NK-92 treated with Interleukin-12 subunit alpha and Interleukin-12 subunit beta, amount 100 ng/mL, for 24 hours (cell line): ENCODE results near the gene STARD10.
"Not testable (repeated sequence)": the region's sequence is repeated elsewhere in the genome, so short reads cannot be mapped to it uniquely, and the experiment has no call there.

Source experiments
- DNase-seq: peaks from one replicate; lab custom pipeline; 2025; lab: John Stamatoyannopoulos, UW

The STARD10 gene

DNA sequence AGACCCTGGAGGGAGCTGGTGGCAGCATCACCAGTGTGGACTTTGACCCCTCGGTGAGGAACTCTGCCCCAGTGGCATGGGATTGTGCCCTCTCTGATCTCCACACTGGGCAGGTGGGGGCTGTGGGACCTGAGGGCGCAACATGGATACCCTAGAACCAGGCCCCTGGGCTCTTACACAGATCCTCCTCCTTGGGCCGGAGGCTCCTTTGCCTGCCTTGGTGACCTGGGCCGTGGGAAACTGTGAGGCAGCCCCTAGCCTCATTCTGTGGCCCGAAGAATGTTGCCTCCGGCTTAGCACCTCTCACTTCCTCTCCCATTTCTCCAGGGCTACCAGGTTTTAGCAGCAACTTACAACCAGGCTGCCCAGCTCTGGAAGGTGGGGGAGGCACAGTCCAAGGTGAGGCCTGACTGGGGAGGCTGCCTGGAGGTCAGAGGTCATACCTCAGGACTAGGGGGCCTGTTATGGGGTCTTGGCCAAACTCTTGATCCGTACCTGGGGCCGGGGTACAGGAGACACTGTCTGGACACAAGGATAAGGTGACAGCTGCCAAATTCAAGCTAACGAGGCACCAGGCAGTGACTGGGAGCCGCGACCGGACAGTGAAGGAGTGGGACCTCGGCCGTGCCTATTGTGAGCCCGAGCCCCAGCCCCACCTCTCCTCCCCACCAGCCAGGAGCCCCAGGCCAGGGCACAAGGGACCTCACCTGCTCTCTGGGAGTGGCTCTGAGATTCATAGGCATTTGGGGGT, 32.5 kb upstream of the STARD10 start:
- DNase-seq: no peak

DNA sequence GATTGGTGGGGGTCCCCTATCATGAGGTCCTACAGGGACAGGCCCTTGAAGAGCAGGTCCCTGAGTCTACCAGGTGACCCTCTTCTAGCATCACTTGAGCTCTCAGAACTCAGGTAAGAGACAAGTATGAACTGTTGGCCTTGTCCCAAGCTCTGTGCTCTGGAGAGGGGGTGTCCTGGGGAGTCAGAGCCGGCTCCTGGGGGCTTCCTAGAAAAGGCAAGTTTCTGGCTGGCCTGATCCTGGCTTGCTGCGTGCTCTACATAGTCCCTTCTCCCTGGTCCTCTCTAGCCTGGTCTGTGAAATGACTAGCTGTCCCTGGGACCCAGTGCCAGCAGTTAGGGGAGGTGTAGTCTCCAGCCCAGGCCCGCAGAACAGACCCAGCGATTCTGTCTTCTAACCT, 31.8 kb upstream of the STARD10 start:
- DNase-seq: no peak

DNA sequence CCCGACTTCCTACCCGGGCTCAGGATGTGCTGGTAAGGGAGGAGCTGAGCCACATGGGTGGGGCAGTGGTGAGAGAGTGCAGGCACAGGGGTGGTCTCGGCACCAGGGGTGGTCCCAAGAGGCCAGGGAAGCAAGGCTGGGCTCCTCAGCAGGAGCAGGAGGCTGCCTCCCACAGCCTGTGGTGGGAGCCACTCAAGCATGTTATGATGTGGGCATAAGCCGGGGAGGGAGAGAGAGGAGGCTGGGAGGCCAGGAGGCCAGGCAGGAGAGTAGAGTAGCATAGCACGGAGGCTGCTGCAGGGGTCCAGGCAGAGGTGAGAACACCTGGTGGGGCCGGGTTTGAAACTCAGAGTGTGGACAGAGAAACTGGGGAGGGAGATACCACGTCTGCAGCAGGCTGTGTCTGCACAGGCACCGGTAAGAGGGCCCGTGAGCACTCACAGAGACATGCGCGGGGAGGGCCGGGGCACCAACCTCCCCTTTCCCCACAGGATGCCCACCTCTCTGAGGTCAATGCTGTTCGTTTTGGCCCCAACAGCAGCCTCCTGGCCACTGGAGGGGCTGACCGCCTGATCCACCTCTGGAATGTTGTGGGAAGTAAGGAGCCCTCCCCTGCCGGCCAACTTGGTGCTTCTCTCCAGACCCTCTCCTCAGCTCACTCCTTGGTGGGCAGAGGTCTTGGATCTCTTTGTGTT, 31.1 kb upstream of the STARD10 start:
- no peak for DNase-seq

DNA sequence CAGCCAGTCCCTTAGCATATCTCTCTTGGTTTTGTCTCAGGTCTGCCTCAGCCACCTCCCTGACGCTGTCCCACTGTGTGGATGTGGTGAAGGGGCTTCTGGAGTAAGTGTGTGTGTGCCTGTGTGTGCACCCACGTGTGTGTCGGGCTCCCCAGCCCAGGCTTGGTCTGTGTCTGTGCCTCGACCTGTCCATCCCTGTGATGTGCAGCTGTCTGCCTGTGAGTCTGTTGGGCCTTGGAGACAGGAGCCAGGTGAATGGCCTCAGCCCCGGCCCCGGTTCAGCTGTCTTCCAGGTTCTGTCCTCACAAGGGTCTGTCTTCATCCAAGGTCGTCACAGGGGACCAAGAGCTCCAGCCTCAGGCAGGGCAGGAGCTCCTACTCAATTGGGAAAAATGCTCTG, 30.2 kb upstream of the STARD10 start:
- no peak for DNase-seq

DNA sequence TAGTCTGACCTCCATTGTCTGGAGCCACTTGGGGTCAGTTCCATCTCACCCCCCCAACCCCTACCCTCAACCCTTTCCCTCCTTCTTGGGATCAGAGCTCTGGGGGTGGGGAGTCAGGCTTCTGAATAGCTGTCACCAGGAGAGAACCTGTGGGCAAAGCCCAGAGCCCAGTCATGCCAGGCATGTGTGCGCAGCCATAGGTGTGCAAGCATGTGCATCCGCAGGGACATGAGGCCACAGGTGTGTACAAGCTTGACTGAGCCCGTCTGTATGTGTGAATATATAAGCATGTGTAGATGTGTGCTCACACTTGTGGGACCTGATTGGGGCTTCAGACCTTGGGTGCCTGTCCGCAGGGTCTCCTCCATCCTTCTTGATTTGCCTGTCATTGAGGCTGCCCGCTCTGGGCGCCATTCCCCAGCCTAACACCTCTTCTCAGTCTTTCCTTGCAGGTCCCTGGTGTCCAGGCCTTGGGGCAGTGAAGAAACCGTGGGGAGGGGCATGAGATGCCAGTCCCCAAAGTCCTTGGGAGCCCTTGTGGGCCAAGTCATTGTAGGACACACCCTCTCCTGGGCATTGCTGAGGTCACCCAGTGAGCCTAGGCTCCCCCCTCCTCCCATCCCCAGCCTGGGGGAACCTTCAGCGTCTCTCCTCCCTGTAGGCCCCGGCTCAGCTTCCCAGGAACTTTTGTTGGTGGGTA, 29.4 kb upstream of the STARD10 start:
- no peak for DNase-seq

DNA sequence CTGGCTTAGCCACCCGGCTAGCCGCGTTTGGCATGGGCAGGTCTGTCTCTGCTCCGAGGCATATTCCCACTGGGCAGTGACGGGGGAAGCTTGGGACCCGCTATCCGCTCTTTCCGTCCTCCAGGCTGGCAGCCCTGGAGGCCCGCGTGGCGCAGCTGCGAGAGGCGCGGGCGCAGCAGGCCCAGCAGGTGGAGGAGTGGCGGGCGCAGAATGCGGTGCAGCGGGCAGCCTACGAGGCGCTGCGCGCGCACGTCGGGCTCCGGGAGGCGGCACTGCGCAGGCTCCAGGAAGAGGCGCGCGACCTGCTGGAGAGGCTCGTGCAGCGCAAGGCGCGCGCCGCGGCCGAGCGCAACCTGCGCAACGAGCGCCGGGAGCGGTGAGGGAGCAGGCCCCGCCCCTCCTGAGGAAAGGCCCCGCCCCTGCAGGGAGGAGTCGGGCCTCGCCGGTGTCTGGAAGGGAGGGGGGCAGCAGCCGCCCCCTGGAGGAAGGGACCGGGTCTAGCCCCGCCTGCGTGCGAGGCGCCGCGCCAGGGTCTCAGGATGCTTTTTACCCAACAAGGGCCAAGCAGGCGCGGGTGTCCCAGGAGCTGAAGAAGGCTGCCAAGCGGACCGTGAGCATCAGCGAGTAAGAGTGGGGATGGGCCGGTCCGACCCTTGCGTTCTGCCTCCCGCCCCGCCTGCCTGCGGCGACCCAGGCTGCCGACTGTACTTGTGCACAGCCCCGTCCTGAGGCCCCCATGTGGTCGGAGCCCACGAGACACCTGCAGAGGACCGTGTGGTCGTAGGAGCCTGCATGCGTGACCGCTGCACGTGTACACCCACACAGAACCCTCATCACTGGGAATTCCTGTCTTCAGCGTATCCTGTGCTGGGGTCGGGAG, 28.3 kb upstream of the STARD10 start:
- DNase-seq: no peak

DNA sequence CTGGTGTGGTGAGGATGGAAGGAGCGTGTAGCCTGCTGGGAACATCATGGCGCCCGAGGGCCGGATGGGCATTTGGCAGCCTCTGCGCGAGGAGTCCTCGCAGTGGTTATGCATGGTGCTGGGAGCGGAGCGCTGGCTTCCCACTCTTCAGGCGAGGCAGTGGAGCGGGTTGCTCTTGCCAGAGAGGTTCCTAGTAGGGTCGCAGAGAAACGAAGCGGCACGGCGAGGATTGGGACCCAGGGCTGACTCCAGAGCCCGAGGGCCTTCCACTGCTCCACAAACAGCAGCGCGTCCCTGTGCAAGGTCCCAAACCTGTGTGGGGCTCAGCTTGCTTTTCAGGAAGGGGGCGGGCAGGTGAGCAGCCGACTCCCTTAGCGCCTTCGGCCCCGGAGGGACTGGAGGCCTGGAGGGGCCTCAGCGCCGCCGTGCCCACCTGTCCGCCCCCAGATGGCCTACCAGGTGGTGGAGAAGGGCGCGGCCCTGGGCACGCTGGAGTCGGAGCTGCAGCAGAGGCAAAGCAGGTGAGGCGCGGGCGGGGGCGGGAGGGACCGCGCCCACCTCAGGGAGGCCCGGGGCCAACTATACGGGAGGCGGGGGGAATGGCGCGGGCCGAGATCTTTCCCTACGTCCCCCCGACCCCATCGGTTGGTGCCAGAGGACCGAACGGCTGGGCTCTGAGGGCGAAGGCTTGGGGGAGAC, 27.5 kb upstream of the STARD10 start:
- DNase-seq: no peak

DNA sequence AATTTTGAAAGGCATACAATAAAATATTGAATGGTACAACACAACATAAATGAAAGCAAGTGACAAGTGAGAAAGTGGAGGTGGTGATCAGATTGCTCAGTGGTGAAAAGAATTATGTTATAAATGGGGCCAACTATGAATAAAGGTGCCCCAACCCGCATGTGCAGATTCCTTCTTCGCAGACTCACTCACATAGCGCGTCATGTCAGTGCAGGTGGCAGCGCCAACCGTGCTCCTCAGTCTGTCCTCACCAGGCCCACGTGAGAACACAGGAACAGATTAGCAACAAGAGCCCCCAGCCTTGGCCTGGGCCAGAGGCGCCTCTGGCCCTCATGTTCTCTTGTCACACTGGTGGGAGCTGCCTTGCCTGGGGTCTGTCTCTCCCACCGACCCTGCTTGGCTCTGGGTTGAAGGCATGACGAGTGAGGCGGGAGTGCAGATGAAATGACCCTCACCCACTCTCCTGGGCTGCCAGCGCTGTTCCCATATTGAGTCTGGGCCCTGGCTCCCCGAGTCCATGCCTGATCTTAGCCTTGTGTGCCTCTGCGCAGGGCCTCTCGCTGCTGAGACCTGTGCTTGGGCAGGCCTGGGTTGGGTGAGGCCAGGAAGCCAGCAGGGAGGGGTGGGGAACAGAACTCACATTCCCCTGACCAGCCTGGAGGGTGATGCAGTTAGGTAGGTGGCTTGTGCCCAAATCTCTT, 26.7 kb upstream of the STARD10 start:
- DNase-seq: no peak

DNA sequence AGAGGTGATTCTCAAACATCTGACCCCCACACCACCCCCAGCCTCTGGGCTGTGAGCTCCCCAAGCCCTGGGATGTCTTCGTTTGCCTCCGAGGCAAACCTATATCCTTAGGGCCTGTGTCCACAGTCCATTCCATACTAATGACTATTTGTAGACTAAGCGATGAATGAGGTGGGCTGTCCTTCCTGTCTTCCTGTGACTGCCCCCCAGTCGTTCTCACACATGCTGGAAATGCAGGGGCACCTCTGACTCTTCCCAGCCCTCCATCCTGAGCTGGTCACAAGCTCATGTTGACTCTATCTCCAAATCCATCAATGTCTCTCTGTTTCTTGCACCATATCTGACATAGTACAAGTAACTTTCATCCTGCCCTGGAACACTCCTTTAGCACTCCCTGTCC, 25.1 kb upstream of the STARD10 start:
- DNase-seq: no peak

DNA sequence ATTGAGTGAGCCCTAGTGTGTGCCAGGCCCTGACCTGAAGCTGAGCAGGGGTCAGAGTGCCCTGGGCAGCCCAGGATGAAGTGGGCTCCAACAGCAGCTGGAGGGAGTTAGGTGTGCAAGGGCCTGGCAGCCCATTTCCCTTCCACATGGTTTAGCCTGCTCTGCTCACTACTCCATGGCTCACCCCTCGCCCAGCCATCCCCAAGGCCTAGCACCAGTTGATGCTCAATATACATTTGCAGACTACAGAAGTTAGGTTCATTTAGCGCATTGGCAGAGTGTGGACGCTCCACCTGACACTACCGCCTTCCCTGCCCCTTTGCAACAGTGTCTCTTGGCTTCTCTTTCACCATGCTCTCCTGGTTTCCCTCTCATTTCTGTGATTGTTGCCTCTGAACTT, 24.1 kb upstream of the STARD10 start:
- DNase-seq: no peak

DNA sequence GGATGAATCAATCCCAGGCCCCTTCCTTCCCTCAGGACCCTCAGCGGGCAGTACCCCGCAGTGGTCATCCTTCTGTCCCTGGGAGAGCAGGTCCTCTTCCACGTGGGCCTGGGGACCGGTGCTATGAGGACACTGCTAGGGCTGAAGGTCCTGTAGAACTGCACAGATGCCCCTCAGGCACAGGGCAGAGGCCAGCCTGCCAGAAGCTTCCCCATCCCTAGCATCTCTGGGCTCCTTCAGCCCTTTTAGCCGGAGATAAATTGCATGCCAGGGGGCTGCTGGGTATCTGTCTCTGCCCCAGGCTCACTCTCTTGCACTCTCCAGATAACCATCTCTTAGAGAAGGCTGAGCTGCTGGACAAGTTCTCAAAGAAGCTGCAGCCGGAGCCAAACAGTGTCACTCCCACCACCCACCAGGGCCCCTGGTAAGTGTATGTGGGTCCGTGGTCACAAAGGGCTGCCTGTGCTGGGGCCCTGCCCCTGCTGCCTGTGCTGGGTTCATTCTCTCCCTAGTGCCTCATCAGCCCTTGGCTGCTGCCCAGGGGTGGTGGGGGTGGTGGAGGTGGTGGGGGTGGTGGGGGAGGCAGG, 22.6 kb upstream of the STARD10 start:
- no peak for DNase-seq

DNA sequence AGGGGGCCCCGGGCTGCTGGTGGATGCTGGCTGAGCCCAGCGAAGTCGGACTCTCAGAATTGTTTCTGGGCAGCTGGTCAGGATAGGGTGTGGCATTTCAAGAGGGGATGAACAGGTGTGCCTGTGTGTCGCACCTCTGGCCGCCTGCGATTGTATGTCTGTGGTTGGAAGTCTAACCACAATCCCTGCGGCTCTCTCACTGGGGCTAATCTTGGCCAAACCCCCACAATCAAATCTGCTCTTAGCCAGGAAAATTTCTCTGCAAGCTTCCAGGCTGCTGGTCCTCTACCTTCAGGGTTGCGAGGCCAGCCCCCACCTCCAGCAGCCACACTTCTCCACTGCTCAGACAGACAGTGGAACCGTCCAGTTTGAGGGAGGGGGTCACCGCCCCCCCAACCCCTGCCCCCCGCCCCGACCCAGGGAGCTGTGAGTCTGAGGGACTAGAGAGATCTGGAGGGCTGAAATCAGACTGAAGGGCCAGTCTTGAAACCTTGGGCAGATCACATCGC, 21.3 kb upstream of the STARD10 start:
- DNase-seq: no peak

DNA sequence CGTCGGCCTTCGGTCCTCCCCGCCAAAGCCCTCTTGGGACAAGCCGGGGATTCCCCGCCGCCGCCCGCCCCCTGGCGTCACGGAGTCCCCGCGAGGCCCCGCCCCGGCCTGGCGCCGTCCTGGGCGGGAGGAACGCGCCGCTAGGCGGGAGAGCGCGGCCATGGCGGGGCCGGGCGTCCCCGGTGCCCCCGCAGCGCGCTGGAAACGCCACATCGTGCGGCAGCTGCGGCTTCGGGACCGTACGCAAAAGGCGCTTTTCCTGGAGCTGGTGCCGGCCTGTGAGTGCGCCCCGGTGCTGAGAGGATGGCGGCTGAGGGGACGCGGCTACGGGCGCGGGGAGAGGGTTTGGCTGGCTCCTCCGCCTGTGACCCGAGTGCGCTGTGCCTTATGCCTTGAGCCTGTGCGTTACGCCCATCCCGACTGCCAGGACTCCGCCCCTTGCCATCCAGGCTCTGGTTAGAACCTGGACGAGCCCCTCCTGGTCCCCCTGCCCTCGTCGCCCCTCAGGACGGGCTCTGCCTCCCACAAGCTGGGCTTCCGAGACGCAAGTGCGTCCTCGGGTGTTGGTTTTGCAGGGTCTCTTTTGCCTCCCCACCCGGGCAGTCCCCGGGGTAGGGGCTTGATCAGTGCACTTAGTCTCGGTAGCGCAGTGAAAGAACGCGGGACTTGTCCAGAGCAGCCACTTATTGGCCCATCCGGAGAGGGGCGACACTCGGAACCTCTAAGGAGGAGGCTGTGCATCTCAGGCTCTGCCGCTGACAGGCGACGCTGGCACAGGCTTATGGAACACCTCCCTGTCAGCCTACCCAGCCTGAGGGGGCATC, 20.7 kb upstream of the STARD10 start, which contains the start of gene ATG16L2:
ATG16L2 (plus strand) TSS at position 126 of the 824 bp plus-strand sequence; CDS start at position 161, 35 bp downstream.
- peak; percentile 92 for DNase-seq

DNA sequence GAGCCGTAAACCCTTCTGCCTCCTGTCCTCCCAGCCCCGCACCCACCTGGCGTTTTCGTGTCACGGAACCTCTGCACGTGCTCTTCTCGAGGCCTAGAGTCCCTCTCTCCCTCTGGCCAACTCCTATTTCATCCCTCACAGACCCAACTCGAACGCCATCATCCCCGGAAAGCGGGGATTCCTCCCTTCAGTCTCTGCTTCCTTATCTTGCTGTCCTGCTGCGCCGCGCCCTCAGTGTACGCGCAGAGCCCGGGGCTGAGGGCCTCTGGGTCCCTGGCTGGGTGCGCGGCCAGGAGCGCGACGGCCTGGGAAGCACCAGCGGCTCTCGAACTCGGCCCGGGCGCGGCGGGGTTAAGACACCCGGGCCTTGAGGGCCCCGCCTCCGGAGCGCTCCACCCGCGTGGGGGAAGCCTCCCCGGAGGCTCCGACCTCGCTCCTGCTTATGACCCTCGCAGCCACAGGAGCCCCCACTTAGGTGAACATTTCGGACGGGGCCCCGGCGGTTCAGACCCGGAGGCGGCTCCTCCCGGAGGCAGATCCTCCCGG, 20.0 kb upstream of the STARD10 start:
- peak; percentile 92 for DNase-seq

DNA sequence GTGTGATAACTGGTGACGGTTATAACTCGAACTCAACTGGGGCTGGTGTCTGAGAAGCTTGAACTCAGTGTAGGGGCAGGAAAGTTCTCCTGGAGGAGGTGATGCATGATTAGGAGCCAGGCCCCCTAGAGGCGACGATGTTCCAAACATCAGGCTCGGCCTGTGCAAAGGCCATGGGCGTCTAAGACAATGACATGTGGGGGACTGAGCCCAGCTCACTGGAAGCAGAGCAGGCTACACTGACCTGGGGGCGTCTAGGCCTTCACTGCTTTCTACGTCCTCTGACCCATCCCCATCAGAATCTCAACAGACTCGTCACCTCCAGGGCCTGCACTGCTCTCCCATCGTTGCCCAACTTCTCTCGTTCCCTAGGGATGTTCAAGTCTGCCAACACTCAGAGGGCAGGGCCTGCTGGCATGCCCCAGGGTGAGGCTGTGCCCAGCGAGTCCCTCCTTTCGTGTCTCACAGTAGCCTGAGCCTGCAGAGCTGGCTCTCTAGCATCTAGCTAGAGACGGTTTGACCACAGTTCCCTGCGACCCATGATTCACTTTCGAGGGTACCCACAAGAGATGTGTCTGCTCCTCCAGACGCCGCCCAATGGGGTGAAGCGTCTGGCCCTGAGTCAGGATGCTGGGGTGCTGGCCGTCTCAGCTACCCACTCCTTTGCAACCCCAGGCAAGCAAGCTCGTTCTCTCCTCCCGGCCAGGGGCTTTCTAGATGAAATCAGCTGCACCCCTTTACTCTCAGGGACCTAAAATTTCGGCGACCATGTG, 19.3 kb upstream of the STARD10 start:
- DNase-seq: peak; percentile 81

DNA sequence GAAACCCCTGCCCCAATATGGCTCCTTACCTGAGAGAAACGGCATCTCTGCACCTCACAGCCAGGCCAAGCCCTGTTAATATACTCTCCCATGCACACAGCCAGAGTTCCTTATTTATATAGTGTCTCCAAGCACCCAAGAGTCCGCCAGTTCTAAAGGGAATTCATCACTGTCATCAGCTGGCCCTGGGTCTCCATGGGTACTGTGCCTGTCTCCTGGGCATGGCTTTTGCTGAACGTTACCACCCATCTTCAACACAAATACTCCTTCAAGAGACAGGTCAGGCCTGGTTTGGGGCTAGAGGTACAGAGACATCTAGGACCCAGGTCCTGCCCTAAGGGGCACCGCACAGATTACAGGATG, 18.7 kb upstream of the STARD10 start:
- no peak for DNase-seq

DNA sequence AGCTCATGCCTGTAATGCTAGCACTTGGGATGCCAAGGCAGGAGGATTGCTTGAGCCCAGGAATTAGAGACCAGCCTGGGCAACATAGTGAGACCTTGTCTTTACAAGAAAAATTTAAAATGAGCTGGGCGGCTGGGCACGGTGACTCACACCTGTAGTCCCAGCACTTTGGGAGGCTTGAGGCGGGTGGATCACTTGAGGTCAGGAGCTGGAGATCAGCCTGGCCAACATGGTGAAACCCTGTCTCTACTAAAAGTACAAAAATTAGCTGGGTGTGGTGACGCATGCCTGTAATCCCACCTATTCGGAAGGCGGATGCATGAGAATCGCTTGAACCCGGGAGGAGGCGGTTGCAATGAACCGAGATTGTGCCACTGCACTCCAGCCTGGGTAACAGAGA, 17.8 kb upstream of the STARD10 start:
- not testable (repeated sequence) for DNase-seq

DNA sequence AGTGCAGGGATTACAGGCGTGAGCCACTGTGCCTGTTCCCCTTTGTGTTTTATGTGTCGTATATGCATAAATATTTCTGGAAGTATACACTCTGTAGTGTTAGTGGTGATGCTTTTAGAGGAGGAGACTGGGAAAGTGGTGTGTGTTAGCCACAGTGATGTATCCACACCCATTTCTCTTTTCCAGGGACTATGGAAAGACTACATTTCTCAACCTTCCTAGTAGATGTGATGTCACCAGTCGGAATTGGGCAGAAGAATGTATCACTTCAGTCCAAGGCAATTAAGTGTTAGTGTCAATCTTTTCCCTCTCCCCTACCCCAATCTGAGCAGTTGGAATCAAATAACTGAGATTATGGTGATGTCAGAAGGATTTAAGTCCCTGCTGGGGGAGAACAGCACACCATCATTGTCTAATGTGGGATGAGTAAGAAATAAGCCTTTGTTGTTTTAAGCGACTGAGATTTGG, 14.5 kb upstream of the STARD10 start:
- no peak for DNase-seq
